NCI-H345 treated with DMSO at 0.1 percent for 48 hours (cell line): ENCODE data around the gene CHST11.
A peak's percentile ranks its signal among the peaks of the same experiment; 100 is the strongest.

Experiments
- DNase-seq: peaks from one replicate; lab custom pipeline; 2025; ENCODE audit not compliant: unreplicated experiment; lab: John Stamatoyannopoulos, UW

The CHST11 gene

DNA sequence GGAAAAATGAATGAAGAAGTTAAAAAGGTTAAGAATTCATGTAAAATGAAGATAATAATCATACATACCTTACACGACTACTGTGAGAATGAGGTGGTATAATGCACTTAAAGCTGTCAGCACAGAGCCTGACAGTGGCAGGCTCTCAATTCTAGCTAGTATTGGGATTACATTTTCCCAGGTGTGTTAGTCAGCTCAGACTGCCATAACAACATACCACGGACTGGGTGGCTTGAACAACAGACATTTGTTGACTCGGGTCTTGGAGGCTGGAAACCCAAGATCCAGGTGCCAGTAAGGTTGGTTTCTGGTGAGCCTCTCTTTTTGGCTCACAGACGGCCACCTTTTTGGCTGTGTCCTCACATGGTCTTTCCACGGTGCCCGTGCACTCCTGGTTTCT is 167.8 kb downstream of the CHST11 start:
- no peak for DNase-seq

DNA sequence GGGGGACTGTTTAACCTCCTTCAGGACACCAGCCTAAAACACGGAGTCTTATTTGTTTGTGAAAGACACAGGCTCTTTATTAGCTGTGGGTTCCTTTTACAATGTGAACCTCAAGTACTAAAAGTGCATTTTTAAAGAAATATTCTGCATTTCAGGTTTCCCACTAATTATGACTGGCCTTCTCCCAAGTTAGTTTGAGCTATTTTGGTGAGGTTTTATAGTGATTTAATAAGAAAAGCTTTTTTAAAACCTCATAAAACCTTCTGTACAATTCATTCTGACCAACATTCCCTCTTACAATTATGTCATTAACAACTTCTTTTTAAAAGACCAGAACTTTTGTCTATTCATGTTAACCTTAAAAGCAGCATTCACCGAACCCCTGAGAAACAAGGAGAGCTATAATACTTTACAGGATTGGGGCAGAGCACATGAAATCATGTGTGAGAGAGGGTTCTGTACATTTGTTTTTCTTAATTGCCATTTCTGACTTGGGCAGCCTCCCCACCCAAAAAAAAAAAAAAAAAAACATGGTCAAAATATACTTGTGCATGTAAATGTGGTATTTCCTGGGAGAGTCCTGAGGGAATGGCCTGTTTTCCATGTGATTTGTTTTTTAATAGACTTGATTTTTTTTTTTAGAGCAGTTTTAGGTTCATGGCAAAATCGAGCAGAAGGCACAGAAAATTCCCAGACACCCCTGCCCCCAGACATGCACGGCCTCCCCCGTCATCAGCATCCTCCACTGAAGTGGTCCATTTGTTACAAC is 169.5 kb downstream of the CHST11 start:
- DNase-seq = no peak

DNA sequence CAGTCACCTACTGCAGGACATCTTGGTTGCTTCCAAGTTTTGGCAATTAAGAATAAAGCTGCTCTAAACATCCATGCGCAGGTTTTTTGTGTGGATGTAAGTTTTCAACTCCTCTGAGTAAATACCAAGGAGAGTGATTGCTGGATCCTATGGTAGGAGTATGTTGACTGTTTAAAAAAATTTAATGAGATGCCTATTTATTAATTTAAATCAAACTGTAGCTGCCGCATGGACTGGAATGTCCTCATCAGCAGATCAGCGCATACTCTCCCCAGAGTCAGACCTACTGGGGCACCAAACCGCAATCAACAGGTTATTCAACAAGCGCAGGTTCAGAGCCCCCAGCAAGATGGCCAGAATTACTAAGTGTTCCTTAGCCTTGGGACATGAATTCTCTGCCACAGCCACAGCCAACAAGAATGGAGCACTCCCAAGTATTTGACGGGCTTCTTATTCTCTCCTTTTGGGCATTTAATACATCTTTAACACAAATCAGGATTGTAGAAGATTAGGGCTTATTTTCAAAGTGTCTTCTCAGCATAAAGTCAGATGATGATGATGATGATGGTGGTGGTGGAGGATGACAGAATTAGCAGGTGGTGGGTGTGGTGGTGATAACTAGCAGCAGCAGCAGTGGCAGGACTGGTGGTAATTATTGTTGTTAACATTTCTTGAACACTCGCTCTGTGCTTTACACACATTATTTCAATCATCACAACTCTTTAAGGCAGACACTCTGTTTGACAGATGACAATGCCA is 170.7 kb downstream of the CHST11 start:
- no peak for DNase-seq

DNA sequence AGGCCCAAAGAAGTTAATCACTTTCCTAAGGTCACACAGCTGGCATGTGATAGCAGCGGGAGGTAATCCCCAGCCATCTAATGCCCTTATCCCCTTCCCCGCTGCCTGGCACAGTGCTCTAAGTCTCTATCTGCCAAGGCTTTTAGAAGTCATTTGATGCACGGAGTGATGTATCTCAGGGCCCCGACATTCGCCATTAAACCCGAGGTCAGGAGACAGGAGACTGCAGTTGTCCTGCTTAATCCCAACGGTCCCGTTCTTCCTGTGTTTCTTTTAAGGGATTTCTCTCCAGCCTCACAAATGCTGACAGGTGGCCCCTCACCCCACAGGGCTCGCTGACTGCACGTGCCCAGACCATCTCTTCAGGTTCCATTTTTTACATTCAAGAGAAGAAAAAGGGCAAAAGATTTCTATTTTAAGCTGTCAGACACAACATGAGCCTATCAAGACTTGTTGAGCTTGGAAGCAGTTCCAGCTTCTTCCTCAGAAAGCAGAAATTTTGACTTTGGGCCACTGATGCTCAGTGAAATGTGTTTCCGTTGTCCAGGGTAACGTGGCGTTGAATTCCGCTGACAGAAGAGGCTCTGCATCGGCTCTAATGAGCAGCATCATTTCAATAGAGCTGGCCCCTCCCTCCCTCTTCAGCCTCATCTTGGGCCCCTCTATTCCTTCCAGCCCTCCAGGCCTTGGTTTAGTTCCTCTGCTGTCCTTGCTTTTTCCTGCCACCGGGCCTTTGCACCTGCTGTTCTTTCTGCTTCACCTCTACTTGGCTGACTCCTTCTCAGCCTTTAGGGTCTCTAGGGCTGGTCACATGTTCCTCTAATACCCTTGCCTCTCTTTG is 171.5 kb downstream of the CHST11 start:
- DNase-seq = no peak

DNA sequence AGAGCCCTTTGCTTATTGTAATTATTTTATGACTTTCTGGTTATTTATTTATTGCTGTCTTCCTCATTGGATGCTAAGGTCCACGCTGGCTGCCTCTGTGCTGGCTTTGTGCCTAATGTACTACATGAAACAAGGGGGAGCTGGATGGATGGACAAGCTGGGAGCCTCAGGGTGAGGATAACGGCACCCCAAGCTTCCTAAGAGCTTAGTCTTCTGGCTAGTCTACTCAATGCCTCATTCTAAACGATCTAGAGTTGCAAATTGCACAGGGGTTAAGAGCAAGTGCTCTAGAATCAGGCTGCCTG is 172.0 kb downstream of the CHST11 start:
- no peak for DNase-seq

DNA sequence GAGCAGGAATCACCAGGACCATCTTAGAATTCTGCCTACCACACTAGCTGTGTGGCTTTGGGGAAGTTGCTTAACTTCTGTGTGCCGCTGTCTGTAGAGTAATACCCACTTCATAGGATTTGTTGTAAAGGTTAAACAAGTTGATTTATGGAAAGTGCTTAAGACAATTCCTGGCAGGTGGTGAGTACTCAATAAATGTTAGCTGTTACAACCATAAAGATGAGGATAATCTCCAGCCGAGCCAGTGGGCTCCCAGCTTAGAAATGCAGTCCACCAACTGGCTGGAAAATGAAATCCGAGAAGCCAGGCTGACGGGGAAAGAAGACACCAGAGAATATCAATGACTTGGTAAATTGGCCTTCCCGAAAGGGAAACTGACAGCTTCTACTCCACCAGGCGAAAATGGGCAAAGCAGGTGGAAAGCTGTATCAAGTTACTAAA is 173.5 kb downstream of the CHST11 start:
- peak; percentile 65 for DNase-seq

DNA sequence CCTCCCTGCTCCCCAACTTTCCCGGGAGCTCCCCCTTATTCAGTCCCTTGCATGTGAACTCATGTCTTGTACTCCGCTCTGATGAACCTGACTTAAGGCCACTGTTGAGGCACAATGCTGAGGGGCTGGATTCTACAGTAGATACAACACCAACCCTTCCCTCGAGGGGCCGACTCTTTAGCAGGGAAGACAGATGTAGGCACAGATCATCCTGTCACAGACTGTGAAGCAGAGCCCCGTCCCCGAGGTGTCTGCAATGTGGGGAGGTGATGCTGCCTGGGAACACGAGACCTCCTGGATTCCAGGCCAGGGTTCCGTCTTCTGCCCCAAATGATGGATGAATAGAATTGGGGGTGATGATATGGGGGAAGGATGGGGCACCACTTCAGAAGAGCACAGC is 175.1 kb downstream of the CHST11 start:
- DNase-seq = no peak

DNA sequence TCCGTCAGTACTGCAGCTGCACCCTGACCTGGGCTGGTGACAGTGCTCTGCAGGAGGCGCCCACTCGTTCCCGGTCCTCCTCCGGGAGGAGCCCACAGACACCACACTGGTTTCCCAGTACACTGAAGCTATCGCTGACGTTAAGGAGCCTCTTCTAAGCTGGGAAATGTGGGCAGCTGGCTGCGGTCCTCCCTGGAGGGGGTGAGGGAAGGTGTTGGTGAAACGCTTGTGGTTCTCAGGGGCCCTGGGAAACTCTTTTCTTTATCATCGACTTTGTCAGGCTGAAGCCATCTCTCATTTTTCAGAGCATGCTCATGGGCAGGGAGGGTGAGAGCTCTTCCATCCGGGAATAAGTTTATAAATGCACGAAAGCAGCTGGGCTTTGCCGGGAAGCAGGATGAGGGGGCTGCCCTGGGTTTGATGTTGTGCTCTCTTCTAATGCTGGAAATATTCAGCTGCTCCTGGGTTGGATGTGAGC is 176.0 kb downstream of the CHST11 start:
- DNase-seq = no peak

DNA sequence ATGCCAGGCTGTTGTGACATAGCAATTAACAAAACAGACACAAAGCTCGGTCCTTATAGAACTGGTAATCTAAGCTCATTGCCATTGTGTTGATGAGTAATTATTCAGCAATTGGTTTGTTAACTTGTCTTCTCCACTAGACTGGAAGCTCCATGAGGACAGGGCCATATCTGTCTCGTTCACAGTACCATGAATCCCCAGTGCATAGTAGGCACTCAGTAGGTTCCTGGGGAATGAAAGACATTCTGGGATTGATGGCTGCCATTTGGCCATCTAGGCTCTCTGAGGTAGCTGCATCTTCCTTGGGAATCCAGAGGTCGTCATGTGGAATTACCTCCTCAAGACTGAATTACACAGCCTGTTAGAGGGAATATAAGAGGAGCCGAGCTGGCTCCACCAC is 177.3 kb downstream of the CHST11 start:
- DNase-seq = no peak

DNA sequence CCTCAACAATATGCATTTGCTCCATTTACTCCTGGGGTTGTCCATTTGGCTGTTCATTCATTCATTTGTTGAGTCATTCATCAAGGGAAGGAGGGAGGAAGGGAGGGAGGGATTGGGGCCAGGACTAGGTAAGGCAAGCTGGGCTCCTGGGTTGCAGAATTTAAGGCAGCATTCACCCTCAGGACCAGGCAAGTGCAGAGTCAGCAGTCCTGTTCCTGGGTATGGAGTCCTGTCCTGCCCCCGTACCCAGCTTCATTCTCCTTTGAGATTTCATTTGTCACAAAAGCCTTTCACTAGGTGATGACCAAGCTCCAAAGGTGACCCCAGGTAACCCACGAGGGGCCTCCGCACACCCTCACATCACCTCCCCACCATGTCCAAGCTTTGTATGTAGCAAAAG is 178.1 kb downstream of the CHST11 start:
- no peak for DNase-seq

DNA sequence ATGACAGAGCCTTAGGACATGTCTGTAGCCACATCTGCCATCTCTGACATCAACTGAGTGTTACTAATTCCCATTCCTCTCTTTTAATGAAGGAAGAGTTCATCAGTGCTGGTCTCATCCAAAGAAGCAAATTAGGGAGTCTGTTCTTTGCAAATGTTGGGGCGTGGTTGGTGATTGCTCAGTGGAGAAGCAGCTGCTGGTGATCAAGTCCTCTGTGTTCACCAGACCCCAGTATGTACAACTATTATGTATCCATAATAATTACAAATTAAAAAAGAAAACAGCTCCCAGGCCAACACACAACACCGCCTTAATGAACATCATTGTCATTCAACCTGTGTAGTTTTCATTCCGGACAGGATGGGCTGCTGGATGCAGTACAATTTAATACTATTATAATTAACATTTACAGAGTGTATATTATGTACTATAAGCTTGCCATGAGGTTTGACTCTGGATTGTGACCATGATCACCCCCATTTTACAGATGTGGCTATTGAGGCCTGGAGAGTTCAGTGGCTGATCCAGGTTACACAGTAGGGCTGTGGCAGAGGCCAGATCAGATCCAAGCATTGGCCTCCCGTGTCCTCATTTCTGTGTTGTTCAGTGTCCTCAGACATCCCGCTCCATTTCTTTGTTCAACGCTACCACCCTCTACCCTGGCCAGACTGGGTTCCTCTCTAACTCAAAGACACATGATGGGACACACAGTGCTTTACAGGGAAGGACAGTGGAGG is 179.0 kb downstream of the CHST11 start:
- no peak for DNase-seq

DNA sequence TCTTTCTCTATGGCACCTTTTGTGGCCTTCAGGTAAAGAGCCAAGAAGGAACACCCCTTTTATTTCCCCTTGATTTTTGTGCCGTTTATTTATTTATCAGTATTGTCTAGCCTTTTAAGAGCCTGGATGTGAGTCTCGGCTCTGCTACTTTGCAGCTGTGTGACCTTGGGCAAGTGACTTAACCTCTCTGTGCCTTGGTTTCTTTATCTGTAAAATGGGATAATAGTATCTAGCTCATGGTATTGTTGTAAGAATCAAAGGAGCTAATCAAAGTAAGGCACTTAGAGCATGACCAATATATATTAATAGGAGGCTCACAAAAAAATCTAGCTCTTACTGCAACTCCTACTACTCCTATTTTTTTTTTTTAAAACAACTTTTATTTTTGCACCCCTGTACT is 179.7 kb downstream of the CHST11 start:
- no peak for DNase-seq

DNA sequence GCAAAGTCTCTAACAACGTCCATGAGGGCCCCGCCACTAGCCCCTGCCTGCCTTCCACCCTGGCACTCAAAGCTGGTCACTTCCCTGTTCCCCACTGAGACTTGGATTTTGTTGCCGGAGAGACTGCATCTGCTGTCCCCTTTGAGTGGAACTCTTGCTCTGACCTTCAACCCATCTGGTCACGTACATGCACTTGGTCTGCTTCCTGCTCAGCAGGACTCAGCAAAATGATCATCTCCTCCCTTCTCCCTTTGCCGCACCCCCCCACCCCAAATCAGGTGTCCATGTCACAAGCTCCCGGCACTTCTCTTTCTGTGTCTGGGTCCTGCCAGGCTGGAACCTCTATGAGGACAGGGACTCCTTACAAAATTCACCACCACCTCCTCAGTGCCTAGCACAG is 180.9 kb downstream of the CHST11 start:
- no peak for DNase-seq

DNA sequence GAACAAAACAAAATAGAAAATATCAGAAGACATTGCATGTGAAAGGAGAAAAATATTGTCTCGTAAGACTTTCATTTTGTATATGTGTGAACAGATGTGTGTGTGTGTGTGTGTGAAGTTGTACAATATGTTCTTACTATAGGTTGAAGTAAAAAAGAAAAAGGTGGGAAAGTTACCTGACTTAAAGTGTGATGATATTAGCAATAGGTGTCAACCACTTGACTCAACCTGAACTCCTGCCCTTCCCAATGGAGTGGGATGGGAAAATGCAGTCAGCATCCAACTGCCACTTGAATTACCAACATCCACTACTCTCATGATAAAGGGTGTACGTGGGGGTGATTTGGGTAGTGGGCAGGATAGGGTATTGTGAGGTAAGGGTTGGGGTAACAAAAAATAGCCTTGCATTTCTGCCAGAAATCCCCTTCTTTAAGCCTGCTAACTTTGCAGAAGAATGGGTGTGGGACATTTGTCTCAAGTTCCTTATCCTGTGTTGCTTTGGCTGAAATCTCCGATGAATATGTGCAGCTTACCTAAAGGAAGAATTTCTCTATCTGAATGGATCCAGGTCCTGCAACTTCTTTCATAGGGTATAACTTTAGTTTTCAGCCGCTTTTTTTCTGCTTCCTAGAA is 181.6 kb downstream of the CHST11 start:
- DNase-seq = no peak

DNA sequence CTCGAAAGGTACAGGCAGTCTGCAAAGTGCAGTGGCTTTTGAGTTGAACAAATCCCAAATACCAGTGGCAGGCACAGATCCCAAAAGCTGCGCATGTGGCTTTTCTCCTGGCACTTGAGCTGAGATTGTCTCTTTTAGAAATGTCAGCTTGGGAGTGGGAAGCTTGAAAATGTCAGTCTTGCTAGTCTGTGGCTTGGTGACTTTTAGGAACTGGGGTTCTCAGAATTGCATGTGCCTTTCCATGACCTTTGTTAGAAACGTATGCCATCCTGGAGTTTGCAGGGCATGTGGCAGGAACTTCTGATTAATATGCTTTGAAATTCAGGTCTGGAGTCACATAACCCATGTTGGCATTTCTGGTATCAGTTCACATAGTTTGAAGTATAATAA is 182.1 kb downstream of the CHST11 start:
- no peak for DNase-seq

DNA sequence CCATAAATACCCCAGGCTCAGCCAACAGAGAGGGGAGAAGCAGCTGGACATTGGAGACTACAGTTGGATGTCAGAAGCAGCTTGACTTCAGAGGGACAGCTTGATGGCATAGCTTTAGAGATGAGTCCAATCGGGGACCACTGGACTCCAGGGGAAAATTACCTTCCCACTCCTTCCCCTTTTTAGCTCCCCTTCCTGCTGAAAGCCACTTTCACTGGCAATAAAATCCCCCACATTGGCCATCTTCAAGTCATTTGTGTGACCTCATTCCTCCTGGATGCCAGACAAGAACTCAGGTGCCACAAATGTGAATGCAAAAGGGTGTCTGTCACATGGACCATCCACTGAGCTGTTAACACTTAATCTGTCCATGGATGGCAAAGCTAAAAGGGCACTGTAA is 184.2 kb downstream of the CHST11 start:
- DNase-seq = no peak

DNA sequence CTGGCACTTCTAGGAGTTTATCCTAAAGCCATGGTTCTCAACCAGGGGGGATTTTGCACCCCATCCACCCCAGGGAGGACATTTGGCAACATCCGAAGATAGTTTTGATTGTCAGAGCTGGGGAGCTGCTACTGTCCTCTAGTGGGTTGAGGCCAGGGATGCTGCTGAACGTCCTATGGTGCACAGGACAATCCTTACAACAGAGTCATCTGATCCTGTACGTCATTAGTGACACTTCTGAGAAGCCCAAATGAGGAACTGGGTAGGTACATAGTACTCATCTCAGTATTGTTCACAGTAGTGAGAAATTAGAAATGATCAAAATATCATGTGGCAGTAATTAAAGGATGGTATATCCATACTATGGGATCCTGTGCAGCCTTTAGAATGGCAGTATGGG is 185.1 kb downstream of the CHST11 start:
- no peak for DNase-seq

DNA sequence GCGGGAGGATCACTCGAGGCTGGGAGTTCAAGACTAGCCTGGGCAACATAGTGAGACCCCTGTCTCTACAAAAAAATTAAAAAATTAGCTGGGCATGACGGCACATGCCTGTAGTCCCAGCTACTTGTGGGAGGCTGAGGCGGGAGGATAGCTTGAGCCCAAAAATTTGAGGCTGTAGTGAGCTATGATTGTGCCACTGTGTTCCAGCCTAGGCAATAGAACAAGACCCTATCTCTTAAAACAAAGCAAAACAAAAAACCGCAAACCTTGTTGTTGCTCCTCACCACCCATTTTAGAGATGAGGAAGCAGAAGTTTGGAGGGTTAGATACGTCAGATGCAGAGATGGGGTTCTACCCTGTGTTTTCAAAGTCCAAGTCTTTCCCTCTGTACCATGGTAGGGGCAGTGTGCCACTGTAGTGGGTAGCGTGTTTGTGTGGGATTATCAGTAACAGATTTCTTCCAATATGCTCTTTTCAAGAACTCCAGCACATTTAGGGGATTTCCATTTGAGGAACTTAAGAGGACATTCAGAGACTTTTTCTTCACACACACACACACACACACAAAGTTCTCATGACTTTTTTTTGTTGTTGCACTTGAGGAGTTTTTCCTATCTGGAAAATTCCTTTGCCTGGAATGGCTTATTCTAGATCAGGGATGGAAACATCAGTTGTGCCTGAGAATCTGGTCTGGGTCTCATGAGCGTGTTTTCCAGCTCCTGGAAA is 186.5 kb downstream of the CHST11 start:
- DNase-seq = no peak

DNA sequence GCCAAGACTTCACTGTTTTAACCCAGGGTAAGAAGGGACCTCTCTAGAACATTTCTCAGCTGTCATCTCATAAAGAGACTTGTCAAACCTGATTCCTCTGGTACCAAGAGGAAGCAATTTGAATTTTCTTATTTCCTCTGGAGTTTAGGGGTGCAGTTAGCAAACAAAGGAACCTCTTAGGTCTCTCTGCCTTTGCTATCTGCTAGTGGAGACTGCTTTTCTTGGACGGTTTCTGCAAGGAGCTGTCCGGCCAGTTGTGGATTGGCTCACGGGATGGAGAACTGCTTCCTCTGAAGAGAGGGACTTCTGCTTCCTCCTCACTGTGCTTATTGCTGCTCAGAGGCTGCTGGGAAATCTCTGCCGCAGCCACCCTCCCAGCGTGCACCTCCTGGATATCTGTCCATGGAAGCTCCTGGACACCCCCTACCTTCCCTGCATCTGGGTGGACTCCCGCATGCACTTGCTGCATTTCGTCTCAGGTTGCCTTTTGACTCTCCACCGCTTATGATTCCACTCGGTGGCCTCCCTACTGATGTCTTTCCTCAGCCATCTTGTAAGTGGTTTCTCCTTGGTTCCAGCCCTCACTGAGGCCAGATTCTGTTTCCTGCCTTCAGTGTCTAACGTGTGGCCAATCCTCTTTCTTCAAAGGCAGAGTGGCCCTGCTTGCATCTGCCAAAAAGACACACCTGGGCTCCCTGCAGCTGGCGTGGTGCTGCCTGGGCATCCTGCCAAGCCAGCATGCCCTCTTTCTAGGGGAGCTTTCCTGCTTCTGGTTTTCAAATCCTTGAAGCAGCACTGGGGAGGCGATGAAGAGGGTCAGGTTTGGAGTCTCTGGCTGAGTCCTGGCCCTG is 187.3 kb downstream of the CHST11 start:
- peak; percentile 89 for DNase-seq
